Small intestine (tissue), 7 donors: ENCODE results near the gene ENOX1. TPM values are rescaled to one million over a fixed set of nuclear protein-coding genes. Genes with fewer than 3 reads are reported as not detected.

Experiments used
- DNase-seq, 2 donors: peaks; one replicate each; pipeline versions ENCODE4 v3.0.0 to v3.0.0-alpha.2; 2013
- FAIRE-seq: peaks from 2 replicates; lab custom pipeline; 2012; peaks lifted over from hg19 to GRCh38; lab: Jason Lieb, UNC
- H3K27ac ChIP-seq, 3 donors: one replicate each; pipeline ENCODE4 v1.5.1; 2013; ENCODE audit warnings: low read length in 2 of 3, mild to moderate bottlenecking in 2 of 3, control low read depth in 1 of 3, inconsistent platforms in 1 of 3, low read depth in 1 of 3, moderate library complexity in 1 of 3
- H3K27me3 ChIP-seq, 3 donors: one replicate each; pipeline ENCODE4 v1.6.1; 2013; ENCODE audit warnings: low read length in 3 of 3, inconsistent platforms in 1 of 3; ENCODE audit not compliant: control insufficient read depth in 3 of 3, insufficient read depth in 3 of 3
- H3K36me3 ChIP-seq, 3 donors: one replicate each; pipeline ENCODE4 v1.6.1; 2013; ENCODE audit warnings: low read length in 3 of 3, inconsistent platforms in 1 of 3, low read depth in 1 of 3, mild to moderate bottlenecking in 1 of 3, moderate library complexity in 1 of 3; ENCODE audit not compliant: control insufficient read depth in 3 of 3, insufficient read depth in 2 of 3
- H3K4me1 ChIP-seq, 3 donors: one replicate each; pipeline ENCODE4 v1.6.1; 2013; ENCODE audit warnings: low read length in 2 of 3, inconsistent platforms in 1 of 3, low read depth in 1 of 3, mild to moderate bottlenecking in 1 of 3, moderate library complexity in 1 of 3; ENCODE audit not compliant: control insufficient read depth in 3 of 3, insufficient read depth in 2 of 3
- H3K4me3 ChIP-seq, 3 donors: one replicate each; pipeline ENCODE4 v1.5.1; 2013; ENCODE audit warnings: low read length in 3 of 3, control low read depth in 1 of 3, inconsistent platforms in 1 of 3, low read depth in 1 of 3, mild to moderate bottlenecking in 1 of 3, moderate library complexity in 1 of 3
- H3K9me3 ChIP-seq, 2 donors: one replicate each; pipeline ENCODE4 v1.6.1; 2013; ENCODE audit warnings: low read depth in 1 of 2, low read length in 1 of 2; ENCODE audit not compliant: control insufficient read depth in 2 of 2, insufficient read depth in 1 of 2
- WGBS, 3 donors: extraction: QIAGEN DNeasy Blood & Tissue Kit; methylation state at CpG; one replicate each; pipeline ENCODE4 v1.1.7; 2013; 5-methylcytosine and 5-hydroxymethylcytosine counted together
- polyA plus RNA-seq, 4 donors: library from polyadenylated mRNA; stranded (reverse) in 3 of 4; unstranded in 1 of 4; fragments of 200-250 nt in 3 of 4; fragments of 120-200 nt in 1 of 4; gene quantifications; one replicate each; pipeline versions ENCODE4 v1.2.1 to v1.2.3, GENCODE V29; 2013
- donor health status: healthy with polysubstance abuse.
- donor health status: control.
- donor health status: control.
- donor health status: Bipolar disorder and iron deficiency.
- donor health status: healthy.

The ENOX1 gene
- polyA plus RNA-seq, 4 donors: 0.27 to 0.87 (median 0.72) TPM; not detected in 1

DNA sequence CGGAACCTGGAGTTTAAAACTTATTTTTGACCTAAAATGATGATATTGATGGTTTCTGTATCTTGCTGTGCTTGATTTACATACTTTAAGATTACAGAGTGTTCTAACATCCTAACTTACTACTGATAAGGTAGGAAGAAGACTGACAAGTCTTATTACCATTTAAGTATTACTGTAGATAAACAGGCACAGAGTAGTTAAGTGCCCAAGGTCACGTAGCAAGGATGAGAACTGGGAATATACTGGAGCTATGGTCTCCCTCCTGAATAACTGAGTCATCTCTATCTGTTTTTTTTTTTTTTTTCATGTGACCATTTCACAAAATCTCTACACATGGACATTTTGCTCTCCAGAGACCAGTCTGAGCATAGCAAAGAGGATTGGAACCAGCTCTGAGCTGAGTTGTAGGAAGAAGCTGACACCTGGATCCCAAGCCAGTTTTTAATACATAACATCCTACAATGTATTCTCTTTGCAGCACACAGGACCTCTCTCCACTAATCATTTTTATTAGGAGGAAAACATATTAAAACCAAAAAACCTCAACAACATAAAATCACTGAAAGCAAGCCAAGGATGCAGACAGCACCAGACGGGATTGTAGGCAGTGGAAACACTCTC, 589.9 kb downstream of the ENOX1 start:
- no peaks in the 10 kb centered on the region for H3K36me3 ChIP-seq
- WGBS, 3 donors: 70 to 82% (median 71%) methylated on average over 3 of the region's 3 CpGs
- FAIRE-seq (no peak), DNase-seq (no peak)
- no peaks in the 10 kb centered on the region for H3K4me1 ChIP-seq
- H3K27ac ChIP-seq: no peak overlapping the region
- no peak overlapping the region for H3K4me3 ChIP-seq
- no peaks in the 10 kb centered on the region for H3K9me3 ChIP-seq
- peaks cover 0 to 3% (median 0%) of the 10 kb centered on the region in 3 donors for H3K27me3 ChIP-seq

DNA sequence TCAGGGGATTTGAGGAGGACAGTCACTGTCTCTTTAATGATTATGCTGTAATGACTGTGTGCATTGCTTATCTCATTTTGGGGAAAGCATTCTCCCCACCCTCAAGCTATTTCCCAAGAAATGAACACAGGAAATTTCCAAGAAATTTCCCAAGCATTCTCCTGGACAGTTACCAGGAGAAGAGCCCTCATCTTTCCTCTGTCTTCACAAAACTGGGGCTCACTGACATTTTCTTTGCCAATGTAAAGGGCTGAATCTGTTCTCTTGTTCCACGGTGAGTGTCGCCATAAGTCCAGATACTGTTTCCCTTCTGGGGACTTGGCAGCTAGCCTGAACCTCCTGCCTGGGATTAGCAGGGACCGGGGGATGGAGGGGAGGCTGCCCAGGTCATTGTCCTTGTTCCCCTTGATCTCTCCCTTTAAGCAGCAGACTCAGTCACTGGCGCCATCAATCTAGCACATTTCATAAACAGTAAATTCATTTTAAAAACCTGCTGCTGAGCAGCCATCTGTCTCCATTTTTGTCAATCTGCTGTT, 590.6 kb downstream of the ENOX1 start:
- Histone ChIP-seq H3K4me3 (no peak overlapping the region), H3K27me3 (peaks cover 0 to 3% (median 0%) of the 10 kb centered on the region in 3 donors), H3K9me3 (no peaks in the 10 kb centered on the region), H3K36me3 (no peaks in the 10 kb centered on the region), H3K27ac (no peak overlapping the region), H3K4me1 (no peaks in the 10 kb centered on the region)
- DNase-seq (peak in 1 of 2 donors; percentile 7), FAIRE-seq (no peak)
- WGBS, 3 donors: 59 to 70% (median 64%) methylated on average over 4 of the region's 4 CpGs

DNA sequence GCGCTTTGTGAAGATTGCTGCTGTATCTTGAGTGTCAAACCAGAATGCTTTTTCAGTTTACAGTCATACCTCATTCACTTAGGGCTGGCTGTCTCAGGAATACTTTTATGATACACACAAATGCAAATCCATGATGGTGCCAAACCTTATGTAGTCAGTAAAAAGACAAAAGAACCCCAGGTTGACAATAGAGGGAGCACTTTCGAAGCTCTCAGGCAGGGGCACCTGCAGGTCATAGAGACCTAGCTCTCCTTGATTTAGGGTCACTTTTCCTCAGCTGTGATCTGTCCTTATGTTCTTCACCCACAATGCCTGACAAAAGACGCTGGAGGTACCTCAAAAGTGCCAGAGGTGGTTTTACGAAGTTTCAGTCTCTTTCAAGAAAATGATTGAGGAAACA, 591.2 kb downstream of the ENOX1 start:
- no peaks in the 10 kb centered on the region for H3K4me1 ChIP-seq
- peaks cover 0 to 3% (median 0%) of the 10 kb centered on the region in 3 donors for H3K27me3 ChIP-seq
- H3K27ac ChIP-seq: no peak overlapping the region
- no peaks in the 10 kb centered on the region for H3K36me3 ChIP-seq
- no peak overlapping the region for H3K4me3 ChIP-seq
- FAIRE-seq (no peak), DNase-seq (no peak)
- WGBS, 3 donors: 72 to 85% (median 80%) methylated on average over 4 of the region's 4 CpGs
- H3K9me3 ChIP-seq: no peaks in the 10 kb centered on the region

DNA sequence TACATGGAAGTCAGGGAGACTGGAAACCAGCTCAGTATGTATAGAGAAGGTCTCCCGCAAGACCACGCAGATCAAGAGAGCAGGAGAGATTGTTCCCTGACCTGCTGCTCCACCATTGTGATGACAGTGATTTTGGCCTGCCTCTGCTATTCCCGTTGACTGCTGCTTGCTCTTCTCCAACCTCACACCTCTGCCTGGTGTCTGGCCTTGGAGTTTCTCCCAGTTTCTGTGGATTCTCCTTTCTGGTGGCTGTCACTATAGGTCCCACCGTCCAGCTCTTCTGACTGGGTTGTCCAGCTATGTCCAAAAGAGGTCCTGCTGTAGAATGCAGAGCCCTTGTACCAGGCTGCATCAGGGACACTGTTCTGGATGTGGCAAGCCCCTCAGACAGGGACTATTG, 591.7 kb downstream of the ENOX1 start:
- Histone ChIP-seq H3K4me1 (no peaks in the 10 kb centered on the region), H3K36me3 (no peaks in the 10 kb centered on the region), H3K27me3 (peaks cover 0 to 3% (median 0%) of the 10 kb centered on the region in 3 donors), H3K4me3 (no peak overlapping the region), H3K9me3 (no peaks in the 10 kb centered on the region), H3K27ac (no peak overlapping the region)
- 78 to 87% (median 86%) methylated on average over 4 of the region's 4 CpGs for WGBS, 3 donors
- DNase-seq (no peak), FAIRE-seq (no peak)

DNA sequence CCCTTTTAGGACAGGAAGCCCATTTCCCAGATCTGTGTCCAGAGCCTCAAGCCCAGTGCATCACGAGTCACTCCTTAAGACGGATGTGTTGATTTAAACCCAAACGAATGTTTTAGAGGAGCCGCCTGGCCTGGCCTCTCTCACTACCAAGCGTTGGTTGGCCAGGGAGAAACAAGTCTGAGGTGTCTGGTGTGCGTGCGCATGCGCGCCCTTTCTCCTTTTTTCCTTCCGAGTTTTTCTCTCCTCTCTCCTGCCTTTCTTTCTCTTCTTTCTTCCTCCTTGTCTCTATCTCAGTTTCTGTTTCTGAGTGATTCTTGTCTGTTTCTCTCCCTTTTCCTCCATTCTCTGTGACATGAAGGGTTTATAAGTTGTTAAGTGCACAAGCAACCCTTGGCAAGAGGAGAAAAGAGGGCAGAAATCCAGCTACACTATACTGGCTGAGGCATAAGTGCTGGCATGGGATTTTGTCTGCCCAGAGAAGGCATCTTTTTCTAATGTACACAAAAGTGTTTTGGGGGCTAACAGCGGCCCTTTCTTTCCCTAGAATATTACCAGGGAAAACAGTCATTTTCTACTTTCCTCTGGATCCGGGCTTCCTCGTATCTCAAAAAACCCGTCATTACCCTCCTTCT, 592.9 kb downstream of the ENOX1 start:
- 88 to 94% (median 92%) methylated on average over 14 of the region's 14 CpGs for WGBS, 3 donors
- Histone ChIP-seq H3K36me3 (no peaks in the 10 kb centered on the region), H3K4me1 (no peaks in the 10 kb centered on the region), H3K9me3 (no peaks in the 10 kb centered on the region), H3K27me3 (peaks cover 0 to 3% (median 0%) of the 10 kb centered on the region in 3 donors), H3K27ac (no peak overlapping the region), H3K4me3 (no peak overlapping the region)
- no peak for FAIRE-seq
- DNase-seq: no peak

DNA sequence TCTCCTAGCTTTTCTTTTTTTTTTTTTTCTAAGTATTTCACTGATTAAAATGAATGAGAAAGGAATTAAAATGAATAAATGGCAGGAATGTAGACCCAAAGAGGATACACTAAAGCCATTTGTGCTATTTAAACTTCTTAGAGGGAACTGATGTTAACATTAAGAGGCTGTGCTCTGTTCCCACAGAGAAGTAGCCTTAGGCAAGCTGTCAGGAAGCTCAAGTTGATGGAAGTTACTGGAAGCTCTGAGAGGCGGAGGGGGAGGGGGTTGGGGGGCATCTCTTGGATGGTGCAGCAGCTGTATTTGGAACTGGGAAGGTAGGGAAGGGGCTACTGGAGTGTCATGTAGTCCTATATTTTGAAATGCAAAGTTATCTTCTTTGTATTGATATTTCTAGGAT, 595.2 kb downstream of the ENOX1 start:
- Histone ChIP-seq H3K4me1 (no peaks in the 10 kb centered on the region), H3K9me3 (no peaks in the 10 kb centered on the region), H3K27me3 (no peaks in the 10 kb centered on the region), H3K27ac (no peak overlapping the region), H3K36me3 (no peaks in the 10 kb centered on the region), H3K4me3 (no peak overlapping the region)
- DNase-seq: no peak
- FAIRE-seq: no peak
- 83 to 90% (median 87%) methylated on average over 1 of the region's 1 CpG for WGBS, 3 donors

DNA sequence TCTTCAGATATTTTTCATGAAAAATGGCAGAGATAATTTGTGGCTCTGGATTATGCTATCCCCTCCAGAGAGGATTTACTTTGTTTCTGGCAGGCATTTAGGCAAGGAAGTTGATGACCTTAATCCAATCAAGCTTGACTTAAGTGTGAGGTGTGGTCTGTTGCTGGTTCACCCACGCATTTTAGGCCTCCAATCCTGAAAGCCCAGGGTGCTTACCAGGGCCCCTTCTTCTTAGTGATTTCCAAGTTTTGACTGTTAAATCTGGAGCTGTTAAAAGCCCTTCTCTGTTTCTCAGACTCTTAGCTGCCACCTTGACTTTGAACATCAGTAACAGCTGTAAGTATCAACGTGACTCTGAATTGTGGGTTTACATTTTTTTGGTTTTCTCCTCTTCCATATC, 601.5 kb downstream of the ENOX1 start:
- FAIRE-seq (no peak), DNase-seq (no peak)

DNA sequence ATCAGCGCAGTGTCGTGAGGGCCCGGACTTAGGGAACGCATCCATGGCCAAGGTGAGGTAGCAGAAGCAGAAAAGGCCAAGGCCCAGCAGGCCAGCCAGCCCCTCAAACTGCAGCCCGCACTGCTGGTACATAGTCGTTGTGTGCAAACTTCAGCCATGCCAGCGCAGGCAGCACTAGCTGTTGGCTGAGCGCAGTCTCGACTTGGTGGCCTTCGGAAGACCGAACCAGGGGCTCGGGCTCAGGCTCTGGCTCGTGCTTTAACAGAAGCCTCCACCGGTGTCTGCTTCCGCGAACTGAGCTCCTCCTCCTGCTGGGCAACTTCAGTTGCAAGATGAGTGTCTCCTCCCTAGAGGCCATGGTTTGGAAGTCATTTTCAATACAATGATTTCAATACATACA, 605.9 kb downstream of the ENOX1 start:
- Histone ChIP-seq H3K9me3 (peaks cover 0 to 11% of the 10 kb centered on the region in 2 donors), H3K4me1 (no peaks in the 10 kb centered on the region), H3K27me3 (no peaks in the 10 kb centered on the region), H3K4me3 (no peak overlapping the region), H3K36me3 (no peaks in the 10 kb centered on the region), H3K27ac (no peak overlapping the region)
- WGBS, 3 donors: 87 to 91% (median 90%) methylated on average over 16 of the region's 16 CpGs
- DNase-seq: no peak
- no peak for FAIRE-seq

More for the DNA sequence above, 601.5 kb downstream of the ENOX1 start:
- WGBS, 3 donors: 68 to 83% (median 76%) methylated on average over 2 of the region's 2 CpGs
- Histone ChIP-seq H3K27me3 (no peaks in the 10 kb centered on the region), H3K4me1 (no peaks in the 10 kb centered on the region), H3K36me3 (no peaks in the 10 kb centered on the region), H3K27ac (no peak overlapping the region), H3K9me3 (peaks cover 0 to 5% of the 10 kb centered on the region in 2 donors), H3K4me3 (no peak overlapping the region)
